K562 (cell line): ENCODE results near the gene MACF1. TPM values are rescaled to one million over a fixed set of nuclear protein-coding genes. Genes with fewer than 3 reads are reported as not detected.

ENCODE experiments used
- ARHGAP35 ChIP-seq: fragments of 450-650 bp; IDR thresholded peaks from 2 replicates; pipeline ENCODE4 v1.6.1; 2018; ENCODE audit not compliant: partially characterized antibody
- DEAF1 ChIP-seq: fragments of 450-650 bp; formaldehyde crosslinking; IDR thresholded peaks from 2 replicates; pipeline ENCODE4 v1.4.0; 2020; ENCODE audit warnings: mild to moderate bottlenecking, moderate library complexity
- EWSR1 ChIP-seq: fragments of 450-650 bp; IDR thresholded peaks from 2 replicates; pipeline ENCODE4 v1.6.1; 2018; ENCODE audit warnings: borderline replicate concordance, mild to moderate bottlenecking, low read depth, moderate library complexity; ENCODE audit not compliant: partially characterized antibody
- FOXP1 ChIP-seq: sonication (generic); formaldehyde crosslinking; IDR thresholded peaks from 2 replicates; pipeline ENCODE4 v1.8.0; 2022; ENCODE audit warnings: mild to moderate bottlenecking, missing genetic modification reagents
- HDAC1 ChIP-seq, 2 experiments: fragments of 450-650 bp; IDR thresholded peaks; 2 replicates each; pipeline ENCODE4 v1.6.1; 2016 to 2017; ENCODE audit warnings: inconsistent platforms in 1 of 2, mild to moderate bottlenecking in 1 of 2, moderate library complexity in 1 of 2
- HDAC2 ChIP-seq: fragments of 450-650 bp; IDR thresholded peaks from 2 replicates; pipeline ENCODE4 v1.6.1; 2016; ENCODE audit warnings: mild to moderate bottlenecking
- HMG20B ChIP-seq: fragments of 250-450 bp; sonication (Bioruptor Pico); IDR thresholded peaks from 2 replicates; pipeline ENCODE4 v1.5.0; 2021; ENCODE audit warnings: mild to moderate bottlenecking
- ID3 ChIP-seq, 2 experiments: fragments of 250-450 bp in 1 of 2; fragments of 450-650 bp in 1 of 2; sonication (Bioruptor Pico) in 1 of 2; IDR thresholded peaks; 2 replicates each; pipeline versions ENCODE4 v1.6.1 to v1.8.0; 2016 to 2021; ENCODE audit warnings: mild to moderate bottlenecking in 2 of 2, moderate library complexity in 2 of 2, missing compliant biosample characterization in 1 of 2, missing genetic modification characterization in 1 of 2
- KLF10 ChIP-seq: fragments of 250-450 bp; sonication (Bioruptor Pico); IDR thresholded peaks from 2 replicates; pipeline ENCODE4 v1.6.1; 2021; ENCODE audit warnings: matching md5 sums
- MBD1 ChIP-seq: fragments of 250-450 bp; sonication (Bioruptor Pico); IDR thresholded peaks from 2 replicates; pipeline ENCODE4 v1.8.0; 2022; ENCODE audit warnings: inconsistent platforms
- POLR2A ChIP-seq: fragments of 450-650 bp; conservative IDR thresholded peaks from 2 replicates; pipeline ENCODE4 v1.6.1; 2016
- POLR3G ChIP-seq: IDR thresholded peaks from 2 replicates; pipeline ENCODE4 v1.6.1; 2011; ENCODE audit not compliant: insufficient read length, insufficient replicate concordance; ENCODE audit errors: extremely low read depth
- SIN3B ChIP-seq: fragments of 450-650 bp; IDR thresholded peaks from 2 replicates; pipeline ENCODE4 v1.6.1; 2017; ENCODE audit warnings: low read depth, mild to moderate bottlenecking, moderate library complexity
- SNRNP70 ChIP-seq: fragments of 200-400 bp; formaldehyde crosslinking; optimal IDR thresholded peaks from 2 replicates; pipeline ENCODE3; 2017; ENCODE audit warnings: low read depth, low read length
- TEAD1 ChIP-seq, 2 experiments: fragments of 450-650 bp in 1 of 2; sonication (generic) in 1 of 2; formaldehyde crosslinking; IDR thresholded peaks; 2 replicates each; pipeline versions ENCODE4 v1.4.0 to v1.8.0; 2020 to 2022; ENCODE audit warnings: mild to moderate bottlenecking in 2 of 2, missing genetic modification reagents in 1 of 2
- TFE3 ChIP-seq: fragments of 450-650 bp; formaldehyde crosslinking; IDR thresholded peaks from 2 replicates; pipeline ENCODE4 v1.4.0; 2020; ENCODE audit warnings: mild to moderate bottlenecking, mixed read lengths
- TGIF2 ChIP-seq: sonication (generic); formaldehyde crosslinking; IDR thresholded peaks from 2 replicates; pipeline ENCODE4 v1.8.1; 2022; ENCODE audit warnings: mild to moderate bottlenecking, missing genetic modification reagents, moderate library complexity
- ZKSCAN3 ChIP-seq: fragments of 250-450 bp; sonication (Bioruptor Pico); IDR thresholded peaks from 2 replicates; pipeline ENCODE4 v1.4.0; 2020
- ZNF146 ChIP-seq: IDR thresholded peaks from one replicate; pipeline ENCODE4 v1.6.1; 2018; ENCODE audit warnings: missing compliant biosample characterization; ENCODE audit not compliant: unreplicated experiment
- ZNF217 ChIP-seq: sonication (generic); formaldehyde crosslinking; IDR thresholded peaks from 2 replicates; pipeline ENCODE4 v1.8.0; 2022; ENCODE audit warnings: mild to moderate bottlenecking, missing genetic modification reagents
- ZNF277 ChIP-seq: fragments of 250-450 bp; sonication (Bioruptor Pico); IDR thresholded peaks from 2 replicates; pipeline ENCODE4 v1.8.0; 2022; ENCODE audit warnings: inconsistent platforms, mild to moderate bottlenecking, moderate library complexity, borderline replicate concordance
- ZNF77 ChIP-seq: fragments of 250-450 bp; sonication (Bioruptor Pico); IDR thresholded peaks from 2 replicates; pipeline ENCODE4 v1.5.0; 2020
- ZNF780A ChIP-seq: fragments of 250-450 bp; sonication (Bioruptor Pico); IDR thresholded peaks from 2 replicates; pipeline ENCODE4 v1.5.0; 2021; ENCODE audit warnings: mild to moderate bottlenecking
- polyA plus RNA-seq, 8 experiments: library from polyadenylated mRNA; depleted of rRNA in 4 of 8; stranded (reverse) in 5 of 8; unstranded in 3 of 8; fragments of >200 nt; fragmentation: Nextera tagmentation in 2 of 8; fragmentation: Illumina TruSeq in 1 of 8; extraction: Ambion mirVana in 2 of 8; extraction: Trizol in 1 of 8; gene quantifications; 2 replicates each; pipeline versions ENCODE4 v1.2.1 to v1.2.3, GENCODE V29; 2011 to 2014; ENCODE audit warnings: inconsistent platforms in 1 of 8, missing spikeins in 1 of 8
- total RNA-seq, 7 experiments: library from RNA; depleted of rRNA in 6 of 7; stranded (reverse); fragments of >200 nt in 6 of 7; fragmentation: Illumina TruSeq in 2 of 7; extraction: Trizol in 2 of 7; gene quantifications; 2 replicates each; pipeline versions ENCODE4 v1.2.1 to v1.2.3, GENCODE V29; 2011 to 2021; ENCODE audit warnings: low replicate concordance in 1 of 7

MACF1 gene
- total and polyA plus RNA-seq, 9 of the 15 experiments (the other 6 are each of a cell fraction or from before 2014, with no cell fraction given) = 13.2 to 232 (median 112) TPM

GRCh38 chr1:39272027-39272797, 67.7 kb downstream of the MACF1 start (continued):
- TF ChIP-seq DEAF1 (CRISPR knock-in tag) (no peak), FOXP1 (CRISPR knock-in tag) (no peak), POLR2A (no peak), ZNF780A (CRISPR knock-in tag) (no peak), SNRNP70 (no peak), TFE3 (peak; percentile 26; the same call in 1 of the 2 replicates), MBD1 (CRISPR knock-in tag) (no peak), ID3 (CRISPR knock-in tag; IDR thresholded peaks at IDR 0.05) (no peak), ID3 (tag; IDR thresholded peaks at IDR 0.05) (no peak), EWSR1 (no peak), HDAC2 (no peak), TEAD1 (CRISPR knock-in tag; IDR thresholded peaks at IDR 0.05) (peak in 1 of 2 experiments; percentile 44; a peak in 1 of 4 replicates), ZKSCAN3 (CRISPR knock-in tag) (no peak), ZNF77 (no peak), POLR3G (no peak), HDAC1 (IDR thresholded peaks at IDR 0.05) (no peak), ZNF217 (CRISPR knock-in tag) (no peak), TGIF2 (CRISPR knock-in tag) (no peak), ZNF146 (CRISPR knock-in tag) (no peak), ZNF277 (CRISPR knock-in tag) (no peak), ARHGAP35 (no peak), KLF10 (CRISPR knock-in tag) (no peak), SIN3B (no peak), HMG20B (CRISPR knock-in tag) (no peak)
